AG09309 (cell line): ENCODE data around the gene POLR3E.
A peak's percentile ranks its signal among the peaks of the same experiment; 100 is the strongest.
"Not testable (repeated sequence)": the region's sequence is repeated elsewhere in the genome, so short reads cannot be mapped to it uniquely, and the experiment has no call there.

Experiments
- DNase-seq: peaks from one replicate; pipeline ENCODE4 v3.0.0-alpha.2; 2010; ENCODE audit warnings: low read depth
- H3K4me3 ChIP-seq: 2 replicates; pipeline ENCODE4 v1.5.1; 2011; ENCODE audit warnings: mild to moderate bottlenecking, low read depth, low read length, moderate library complexity; ENCODE audit not compliant: control insufficient read depth
- TF ChIP-seq, protein P1 (sequence below): IDR thresholded peaks from 2 replicates; pipeline ENCODE4 v1.5.1; 2011; ENCODE audit warnings: mild to moderate bottlenecking, low read depth, low read length, inconsistent platforms; ENCODE audit not compliant: insufficient read depth, control insufficient read depth; ENCODE audit errors: missing control alignments

POLR3E gene

DNA sequence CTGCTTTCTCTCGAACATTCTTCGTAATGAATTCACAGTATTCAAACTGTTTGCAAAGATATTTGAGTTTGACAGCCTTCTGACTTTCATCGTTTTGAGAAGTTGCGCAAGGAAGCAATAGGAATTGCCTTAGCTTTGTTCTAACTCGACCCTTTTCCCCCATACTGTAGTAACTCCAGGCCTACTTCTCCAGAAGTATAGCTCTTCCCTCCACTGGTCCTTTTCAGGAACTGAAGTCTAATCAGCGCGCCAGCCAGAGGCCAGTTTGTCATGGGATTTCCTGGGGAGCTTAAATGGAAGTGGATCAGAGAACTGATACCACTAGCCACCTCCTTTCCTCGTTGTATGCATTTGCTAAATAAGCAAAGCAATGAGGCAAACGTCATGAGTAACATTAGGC lies 49.3 kb downstream of the POLR3E start:
- DNase-seq: no peak
- TF ChIP-seq, protein P1, sequence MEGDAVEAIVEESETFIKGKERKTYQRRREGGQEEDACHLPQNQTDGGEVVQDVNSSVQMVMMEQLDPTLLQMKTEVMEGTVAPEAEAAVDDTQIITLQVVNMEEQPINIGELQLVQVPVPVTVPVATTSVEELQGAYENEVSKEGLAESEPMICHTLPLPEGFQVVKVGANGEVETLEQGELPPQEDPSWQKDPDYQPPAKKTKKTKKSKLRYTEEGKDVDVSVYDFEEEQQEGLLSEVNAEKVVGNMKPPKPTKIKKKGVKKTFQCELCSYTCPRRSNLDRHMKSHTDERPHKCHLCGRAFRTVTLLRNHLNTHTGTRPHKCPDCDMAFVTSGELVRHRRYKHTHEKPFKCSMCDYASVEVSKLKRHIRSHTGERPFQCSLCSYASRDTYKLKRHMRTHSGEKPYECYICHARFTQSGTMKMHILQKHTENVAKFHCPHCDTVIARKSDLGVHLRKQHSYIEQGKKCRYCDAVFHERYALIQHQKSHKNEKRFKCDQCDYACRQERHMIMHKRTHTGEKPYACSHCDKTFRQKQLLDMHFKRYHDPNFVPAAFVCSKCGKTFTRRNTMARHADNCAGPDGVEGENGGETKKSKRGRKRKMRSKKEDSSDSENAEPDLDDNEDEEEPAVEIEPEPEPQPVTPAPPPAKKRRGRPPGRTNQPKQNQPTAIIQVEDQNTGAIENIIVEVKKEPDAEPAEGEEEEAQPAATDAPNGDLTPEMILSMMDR: no peak
- no peak overlapping the region for H3K4me3 ChIP-seq

DNA sequence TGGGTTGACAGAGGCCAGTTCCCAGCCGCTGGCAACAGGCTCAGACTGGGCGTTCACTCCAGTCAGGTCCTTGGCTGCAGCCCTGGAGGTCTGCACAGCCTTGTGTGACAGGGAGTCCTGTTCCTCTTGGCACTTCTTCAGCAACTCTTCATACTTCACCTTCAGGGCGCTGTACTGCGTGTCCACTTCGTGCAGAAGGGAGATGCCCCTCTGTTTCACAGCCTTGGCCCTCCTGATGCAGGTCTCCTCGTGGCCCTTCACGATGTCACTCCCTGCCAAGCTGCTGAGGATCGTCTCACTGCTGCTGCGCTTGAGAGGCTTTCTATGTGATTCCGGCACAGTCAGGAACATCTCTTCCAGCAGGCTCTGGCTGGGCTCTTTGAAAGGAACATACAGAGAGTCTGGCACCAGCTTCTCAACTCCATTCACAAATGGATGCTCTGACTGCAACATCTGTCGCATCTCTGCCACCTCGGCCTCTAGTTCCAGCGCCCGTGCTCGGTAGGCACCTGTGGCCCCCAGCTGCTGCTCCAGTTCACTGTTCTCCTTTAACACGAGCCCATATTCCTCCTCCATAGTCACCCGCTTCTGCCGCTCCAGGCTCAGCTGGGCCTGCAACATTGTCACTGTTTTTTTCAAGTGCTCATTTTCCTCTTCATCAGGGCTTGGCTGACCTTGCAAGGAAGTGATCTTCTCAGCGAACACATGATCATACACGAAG lies 50.1 kb downstream of the POLR3E start:
- H3K4me3 ChIP-seq: no peak overlapping the region
- TF ChIP-seq, protein P1: no peak
- no peak for DNase-seq

DNA sequence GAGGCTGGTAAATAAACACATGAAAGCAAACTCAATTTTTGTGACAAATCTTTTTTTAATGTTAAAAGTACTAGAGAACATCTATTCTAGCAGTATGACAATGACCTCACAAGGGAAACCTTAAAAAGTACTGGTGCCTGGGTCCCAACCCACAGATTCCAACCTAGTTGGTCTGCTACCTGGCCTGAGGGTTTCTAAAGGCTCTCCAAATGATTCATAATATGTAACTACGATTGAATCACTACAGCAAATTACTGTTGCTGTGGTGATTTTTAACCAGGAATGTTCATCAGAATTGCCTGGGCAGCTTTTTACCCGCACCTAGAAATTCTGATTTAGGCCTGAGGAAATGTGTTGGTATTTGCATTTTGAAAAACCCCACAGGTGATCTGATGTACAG lies 51.1 kb downstream of the POLR3E start:
- no peak for DNase-seq

DNA sequence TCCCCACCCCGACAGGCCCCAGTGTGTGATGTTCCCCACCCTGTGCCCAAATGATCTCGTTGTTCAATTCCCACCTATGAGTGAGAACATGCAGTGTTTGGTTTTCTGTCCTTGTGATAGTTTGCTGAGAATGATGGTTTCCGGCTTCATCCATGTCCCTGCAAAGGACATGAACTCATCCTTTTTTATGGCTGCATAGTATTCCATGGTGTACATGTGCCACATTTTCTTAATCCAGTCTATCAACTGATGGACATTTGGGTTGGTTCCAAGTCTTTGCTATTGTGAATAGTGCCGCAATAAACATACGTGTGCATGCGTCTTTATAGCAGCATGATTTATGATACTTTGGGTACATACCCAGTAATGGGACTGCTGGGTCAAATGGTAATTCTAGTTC lies 53.8 kb downstream of the POLR3E start:
- not testable (repeated sequence) for DNase-seq, H3K4me3 ChIP-seq

More for the DNA sequence above, 51.1 kb downstream of the POLR3E start:
- TF ChIP-seq, protein P1: no peak
- H3K4me3 ChIP-seq: no peak overlapping the region

DNA sequence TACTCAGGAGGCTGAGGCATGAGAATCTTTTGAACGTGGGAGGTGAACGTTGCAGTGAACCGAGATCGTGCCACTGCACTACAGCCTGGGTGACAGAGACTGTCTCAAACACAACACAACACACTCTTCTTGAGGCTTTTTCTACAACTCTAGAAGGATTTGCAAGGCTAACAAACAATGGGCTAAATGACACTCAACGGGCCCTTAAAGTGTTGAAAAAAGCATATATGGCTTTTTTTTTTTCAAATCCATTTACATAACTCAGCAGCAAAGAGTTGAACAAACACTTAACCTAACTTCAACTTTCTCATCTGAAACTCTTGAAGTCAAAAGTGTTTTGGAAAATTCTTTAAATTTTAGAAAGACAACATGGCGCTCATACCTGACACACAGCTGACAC lies 54.9 kb downstream of the POLR3E start:
- no peak overlapping the region for H3K4me3 ChIP-seq
- DNase-seq: no peak
- TF ChIP-seq, protein P1: no peak

DNA sequence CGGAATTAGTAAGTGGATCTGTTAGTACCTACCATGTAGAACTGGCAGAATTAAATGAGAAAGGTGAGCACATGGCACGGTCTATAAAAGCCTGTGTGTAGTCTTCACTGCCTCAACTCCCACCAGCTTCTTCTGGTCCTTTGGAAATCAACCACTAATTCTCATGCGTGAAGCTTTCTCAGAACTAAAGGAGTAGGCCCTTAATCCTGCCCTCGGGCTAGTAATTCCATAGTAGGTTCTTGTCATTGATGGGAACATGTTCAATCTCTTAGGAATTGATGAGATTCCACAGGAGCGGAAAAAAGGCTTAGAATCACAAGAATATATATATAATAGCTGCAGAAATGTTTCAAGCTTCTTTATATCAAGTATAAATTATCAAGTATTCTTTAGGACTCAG lies 55.5 kb downstream of the POLR3E start:
- TF ChIP-seq, protein P1: no peak
- DNase-seq: no peak
- no peak overlapping the region for H3K4me3 ChIP-seq

DNA sequence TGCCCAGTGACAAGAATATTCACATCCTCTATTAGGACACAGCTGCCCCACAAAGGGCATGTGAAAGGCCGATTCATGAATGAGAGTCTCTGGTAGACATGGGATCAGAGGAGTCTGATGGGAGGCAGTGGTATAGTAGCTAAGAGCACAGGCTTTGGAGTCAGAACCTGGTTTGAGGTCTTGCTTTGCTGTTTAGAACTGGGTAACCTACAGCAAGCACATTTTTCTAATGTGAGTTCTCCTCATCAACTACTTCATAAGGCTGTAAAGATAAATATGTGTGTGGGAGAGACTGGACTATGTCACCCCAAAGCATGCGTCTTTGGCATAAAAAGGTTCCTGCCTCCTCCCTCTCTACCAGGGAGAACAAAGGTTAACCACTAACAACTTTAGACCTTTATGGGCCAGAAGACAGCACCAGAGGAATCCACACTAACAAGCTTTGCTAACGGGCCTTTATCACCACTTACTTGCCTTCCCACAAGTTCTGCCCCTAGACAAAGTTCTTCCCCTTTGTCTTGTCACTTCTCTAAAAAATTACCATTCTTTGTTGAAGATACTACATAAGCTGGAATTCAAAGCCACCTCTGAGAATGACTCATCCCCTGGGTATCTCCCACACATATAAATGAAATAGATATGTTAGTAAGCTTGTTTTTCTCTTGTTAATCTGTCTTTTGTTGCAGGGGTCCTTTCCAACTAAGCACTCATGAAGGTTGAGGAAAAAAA lies 56.1 kb downstream of the POLR3E start:
- no peak overlapping the region for H3K4me3 ChIP-seq
- DNase-seq: peak; percentile 71
- TF ChIP-seq, protein P1: no peak
